ENCODE results near the gene TGM1. TPM values are rescaled to one million over a fixed set of nuclear protein-coding genes. Genes with fewer than 3 reads are reported as not detected.

Gene TGM1
- total and polyA plus RNA-seq, 2 donors (not counting 1 experiment from before 2014, with no cell fraction given) = 0.83 to 1.4 TPM

- Histone ChIP-seq H3K27me3 (ENCODE audit: control insufficient read depth, insufficient read depth, low read length) (no peaks in the 10 kb centered on the region), H2AFZ (ENCODE audit: low read length) (no peak overlapping the region), H3K9me3 (ENCODE audit: control insufficient read depth, insufficient read depth, low read depth, low read length) (no peaks in the 10 kb centered on the region), H3K27ac (ENCODE audit: insufficient read depth, low read length) (no peak overlapping the region), H4K20me1 (ENCODE audit: control insufficient read depth, extremely low read depth, insufficient read depth, low read length) (no peaks in the 10 kb centered on the region), H3K4me1 (ENCODE audit: control insufficient read depth, extremely low read depth, insufficient read depth, low read length) (no peaks in the 10 kb centered on the region), H3K36me3 (ENCODE audit: control insufficient read depth, insufficient read depth, low read length) (no peaks in the 10 kb centered on the region), H3K79me2 (ENCODE audit: control insufficient read depth, insufficient read depth, low read length) (no peaks in the 10 kb centered on the region), H3K4me2 (ENCODE audit: extremely low read depth, insufficient read depth, low read length) (no peak overlapping the region), H3K9ac (ENCODE audit: insufficient read depth, low read length) (no peak overlapping the region), H3K4me3 (replicated peaks in 1 of 4; ENCODE audit: control extremely low read depth in 1 of 4, insufficient read depth in 1 of 4, low read depth in 3 of 4, low read length in 4 of 4) (no peak overlapping the region)
- TF ChIP-seq EZH2 (IDR thresholded peaks at IDR 0.05; ENCODE audit: low read length, missing control alignments) = no peak
- no peak for TF ChIP-seq CTCF (conservative IDR thresholded peaks at IDR 0.05 in 1 of 2, IDR thresholded peaks at IDR 0.05 in 1 of 2; ENCODE audit: low read depth in 1 of 2, low read length in 2 of 2)
- DNase-seq (ENCODE audit: low read depth in 2 of 2) = no peak
Observed at GRCh38 chr14:24258119-24258518, 4.9 kb downstream of the TGM1 start.

GRCh38 chr14:24256960-24257359, 6.0 kb downstream of the TGM1 start:
- Histone ChIP-seq H3K27ac (ENCODE audit: insufficient read depth, low read length) (no peak overlapping the region), H3K4me3 (replicated peaks in 1 of 4; ENCODE audit: control extremely low read depth in 1 of 4, insufficient read depth in 1 of 4, low read depth in 3 of 4, low read length in 4 of 4) (no peak overlapping the region), H3K36me3 (ENCODE audit: control insufficient read depth, insufficient read depth, low read length) (no peaks in the 10 kb centered on the region), H3K79me2 (ENCODE audit: control insufficient read depth, insufficient read depth, low read length) (no peaks in the 10 kb centered on the region), H3K27me3 (ENCODE audit: control insufficient read depth, insufficient read depth, low read length) (no peaks in the 10 kb centered on the region), H3K4me2 (ENCODE audit: extremely low read depth, insufficient read depth, low read length) (no peak overlapping the region), H4K20me1 (ENCODE audit: control insufficient read depth, extremely low read depth, insufficient read depth, low read length) (no peaks in the 10 kb centered on the region), H3K4me1 (ENCODE audit: control insufficient read depth, extremely low read depth, insufficient read depth, low read length) (no peaks in the 10 kb centered on the region), H3K9ac (ENCODE audit: insufficient read depth, low read length) (no peak overlapping the region), H2AFZ (ENCODE audit: low read length) (no peak overlapping the region), H3K9me3 (ENCODE audit: control insufficient read depth, insufficient read depth, low read depth, low read length) (no peaks in the 10 kb centered on the region)
- TF ChIP-seq CTCF (conservative IDR thresholded peaks at IDR 0.05 in 1 of 2, IDR thresholded peaks at IDR 0.05 in 1 of 2; ENCODE audit: low read depth in 1 of 2, low read length in 2 of 2) (no peak), EZH2 (IDR thresholded peaks at IDR 0.05; ENCODE audit: low read length, missing control alignments) (no peak)
- no peak for DNase-seq (ENCODE audit: low read depth in 2 of 2)

GRCh38 chr14:24255931-24256711, 6.9 kb downstream of the TGM1 start:
- Histone ChIP-seq H3K4me2 (ENCODE audit: extremely low read depth, insufficient read depth, low read length) (no peak overlapping the region), H3K9ac (ENCODE audit: insufficient read depth, low read length) (no peak overlapping the region), H3K36me3 (ENCODE audit: control insufficient read depth, insufficient read depth, low read length) (no peaks in the 10 kb centered on the region), H3K4me3 (replicated peaks in 1 of 4; ENCODE audit: control extremely low read depth in 1 of 4, insufficient read depth in 1 of 4, low read depth in 3 of 4, low read length in 4 of 4) (no peak overlapping the region), H3K27ac (ENCODE audit: insufficient read depth, low read length) (no peak overlapping the region), H3K4me1 (ENCODE audit: control insufficient read depth, extremely low read depth, insufficient read depth, low read length) (no peaks in the 10 kb centered on the region), H3K27me3 (ENCODE audit: control insufficient read depth, insufficient read depth, low read length) (no peaks in the 10 kb centered on the region), H3K9me3 (ENCODE audit: control insufficient read depth, insufficient read depth, low read depth, low read length) (no peaks in the 10 kb centered on the region), H3K79me2 (ENCODE audit: control insufficient read depth, insufficient read depth, low read length) (no peaks in the 10 kb centered on the region), H2AFZ (ENCODE audit: low read length) (no peak overlapping the region), H4K20me1 (ENCODE audit: control insufficient read depth, extremely low read depth, insufficient read depth, low read length) (no peaks in the 10 kb centered on the region)
- DNase-seq (ENCODE audit: low read depth in 2 of 2) = no peak
- TF ChIP-seq CTCF (conservative IDR thresholded peaks at IDR 0.05 in 1 of 2, IDR thresholded peaks at IDR 0.05 in 1 of 2; ENCODE audit: low read depth in 1 of 2, low read length in 2 of 2) (no peak), EZH2 (IDR thresholded peaks at IDR 0.05; ENCODE audit: low read length, missing control alignments) (no peak)
